ENCODE results near the gene ENDOV.
"Not testable (repeated sequence)": the region's sequence is repeated elsewhere in the genome, so short reads cannot be mapped to it uniquely, and the experiment has no call there.

The ENDOV gene

GRCh38 chr17:80408872-80409271 lies 6.1 kb upstream of the ENDOV start:
- H3K4me3 ChIP-seq (ENCODE audit: low read depth, low read length) = no peak overlapping the region
- TF ChIP-seq CTCF (IDR thresholded peaks at IDR 0.05; ENCODE audit: low read depth, low read length) = no peak

GRCh38 chr17:80409626-80410025 lies 5.3 kb upstream of the ENDOV start:
- no peak overlapping the region for H3K4me3 ChIP-seq (ENCODE audit: low read depth, low read length)
- TF ChIP-seq CTCF (IDR thresholded peaks at IDR 0.05; ENCODE audit: low read depth, low read length) = no peak

- not testable (repeated sequence) for H3K4me3 ChIP-seq (ENCODE audit: low read depth, low read length)
Measured at GRCh38 chr17:80410441-80411087, 4.4 kb upstream of the ENDOV start.

- TF ChIP-seq CTCF (IDR thresholded peaks at IDR 0.05; ENCODE audit: low read depth, low read length) = no peak
- H3K4me3 ChIP-seq (ENCODE audit: low read depth, low read length) = peak overlapping the region; percentile 81
Measured at GRCh38 chr17:80413771-80414507, 1.0 kb upstream of the ENDOV start.

GRCh38 chr17:80414508-80414802 lies 512 bp upstream of the ENDOV start:
- no peak for TF ChIP-seq CTCF (IDR thresholded peaks at IDR 0.05; ENCODE audit: low read depth, low read length)
- peak overlapping the region; percentile 81 for H3K4me3 ChIP-seq (ENCODE audit: low read depth, low read length)

- peak overlapping the region; percentile 81 for H3K4me3 ChIP-seq (ENCODE audit: low read depth, low read length)
- no peak for TF ChIP-seq CTCF (IDR thresholded peaks at IDR 0.05; ENCODE audit: low read depth, low read length)
Measured at GRCh38 chr17:80415626-80416137, 715 bp downstream of the ENDOV start.

- TF ChIP-seq CTCF (IDR thresholded peaks at IDR 0.05; ENCODE audit: low read depth, low read length) = no peak
- peak overlapping the region; percentile 81 for H3K4me3 ChIP-seq (ENCODE audit: low read depth, low read length)
Measured at GRCh38 chr17:80416260-80416939, 1.4 kb downstream of the ENDOV start.

All from WI38 (cell line).